ENCODE measurements around the gene BCR. TPM values are rescaled to one million over a fixed set of nuclear protein-coding genes. Genes with fewer than 3 reads are reported as not detected.

BCR gene
- total and polyA plus RNA-seq, 2 of the 4 experiments (the other 2 are of a cell fraction): 28.9 to 44.6 TPM

- no peak overlapping the region for H4K8ac ChIP-seq (ENCODE audit: low read depth in 2 of 2, low read length in 2 of 2)
- no peak overlapping the region for H2BK5ac ChIP-seq (ENCODE audit: low read depth, low read length, poor library complexity, severe bottlenecking)
- H3K9me3 ChIP-seq (ENCODE audit: control insufficient read depth, insufficient read depth, low read length): no peaks in the 10 kb centered on the region
- H3K4me1 ChIP-seq (ENCODE audit: control insufficient read depth, insufficient read depth, low read length): peaks cover 5% of the 10 kb centered on the region; the same call in 1 of the 2 replicates
- TF ChIP-seq FOS (IDR thresholded peaks at IDR 0.05; ENCODE audit: low read depth, low read length) (no peak), MAFK (IDR thresholded peaks at IDR 0.05; ENCODE audit: low read depth, low read length) (no peak), POLR2A (IDR thresholded peaks at IDR 0.05; ENCODE audit: low read depth, low read length) (no peak), MXI1 (IDR thresholded peaks at IDR 0.05; ENCODE audit: borderline replicate concordance, low read depth, low read length) (no peak), MAZ (IDR thresholded peaks at IDR 0.05; ENCODE audit: borderline replicate concordance, low read depth, low read length) (no peak), RFX5 (IDR thresholded peaks at IDR 0.05; ENCODE audit: low read depth, low read length) (no peak)
- TF ChIP-seq, protein P1, sequence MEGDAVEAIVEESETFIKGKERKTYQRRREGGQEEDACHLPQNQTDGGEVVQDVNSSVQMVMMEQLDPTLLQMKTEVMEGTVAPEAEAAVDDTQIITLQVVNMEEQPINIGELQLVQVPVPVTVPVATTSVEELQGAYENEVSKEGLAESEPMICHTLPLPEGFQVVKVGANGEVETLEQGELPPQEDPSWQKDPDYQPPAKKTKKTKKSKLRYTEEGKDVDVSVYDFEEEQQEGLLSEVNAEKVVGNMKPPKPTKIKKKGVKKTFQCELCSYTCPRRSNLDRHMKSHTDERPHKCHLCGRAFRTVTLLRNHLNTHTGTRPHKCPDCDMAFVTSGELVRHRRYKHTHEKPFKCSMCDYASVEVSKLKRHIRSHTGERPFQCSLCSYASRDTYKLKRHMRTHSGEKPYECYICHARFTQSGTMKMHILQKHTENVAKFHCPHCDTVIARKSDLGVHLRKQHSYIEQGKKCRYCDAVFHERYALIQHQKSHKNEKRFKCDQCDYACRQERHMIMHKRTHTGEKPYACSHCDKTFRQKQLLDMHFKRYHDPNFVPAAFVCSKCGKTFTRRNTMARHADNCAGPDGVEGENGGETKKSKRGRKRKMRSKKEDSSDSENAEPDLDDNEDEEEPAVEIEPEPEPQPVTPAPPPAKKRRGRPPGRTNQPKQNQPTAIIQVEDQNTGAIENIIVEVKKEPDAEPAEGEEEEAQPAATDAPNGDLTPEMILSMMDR (conservative IDR thresholded peaks at IDR 0.05; ENCODE audit: low read depth, low read length): no peak
- peaks cover 0 to 11% of the 10 kb centered on the region in 2 experiments; a peak in 1 of 4 replicates for H3K79me1 ChIP-seq (ENCODE audit: low read depth in 1 of 2, low read length in 2 of 2)
- no peak overlapping the region for H3K18ac ChIP-seq (ENCODE audit: low read depth, low read length)
- CTCF ChIA-PET: no interaction called here
- no peak overlapping the region for H2AK9ac ChIP-seq (replicated peaks; ENCODE audit: low read depth, low read length, poor library complexity)
- peaks cover 21% of the 10 kb centered on the region for H4K20me1 ChIP-seq (ENCODE audit: insufficient read depth, low read length)
- H2BK120ac ChIP-seq (ENCODE audit: low read depth, low read length): no peak overlapping the region
- H3K27me3 ChIP-seq (ENCODE audit: control insufficient read depth, insufficient read depth, low read length): no peaks in the 10 kb centered on the region
- H3K9me1 ChIP-seq (ENCODE audit: insufficient read depth, low read length): peaks cover 17% of the 10 kb centered on the region; the same call in 1 of the 2 replicates
- no peak overlapping the region for H3K4ac ChIP-seq (ENCODE audit: low read depth, low read length)
- 84% methylated on average over 4 of the region's 13 CpGs; no CpG with 5 or more reads in 1 of the 2 experiments for WGBS, 2 experiments (ENCODE audit: extremely low coverage in 2 of 2, insufficient read length in 1 of 2)
- peaks cover 44% of the 10 kb centered on the region for H3K36me3 ChIP-seq (ENCODE audit: control insufficient read depth, insufficient read depth, low read length)
- H3K4me2 ChIP-seq (ENCODE audit: low read depth, low read length): no peak overlapping the region
- H4K91ac ChIP-seq (ENCODE audit: insufficient read depth, low read depth, low read length): no peak overlapping the region
- H2AK5ac ChIP-seq (ENCODE audit: low read depth, low read length): no peak overlapping the region
- no peak for ATAC-seq (ENCODE audit: low read depth)
- H3K14ac ChIP-seq (replicated peaks; ENCODE audit: low read depth, low read length): no peak overlapping the region
- no peak overlapping the region for H2BK20ac ChIP-seq (ENCODE audit: low read depth, low read length)
- no peak for DNase-seq
- H3K4me3 ChIP-seq (ENCODE audit: insufficient read depth, low read depth, low read length): no peak overlapping the region
- no peak overlapping the region for H4K5ac ChIP-seq (ENCODE audit: low read depth, low read length)
- H2BK15ac ChIP-seq (ENCODE audit: low read depth, low read length): no peak overlapping the region
- H2AFZ ChIP-seq (replicated peaks; ENCODE audit: low read length, poor library complexity): no peak overlapping the region
- no peak overlapping the region for H3K23ac ChIP-seq (ENCODE audit: low read depth, low read length)
- no peak overlapping the region for H3K27ac ChIP-seq (ENCODE audit: insufficient read depth, low read length)
- no peak overlapping the region for H3K56ac ChIP-seq (ENCODE audit: extremely low read depth, insufficient read depth, low read length)
- dilution Hi-C loops (cut with HindIII; ENCODE audit: low sequenced_read_pairs, unreplicated experiment) (no loop called here), in situ Hi-C loops (cut with MboI; ENCODE audit: low sequenced_read_pairs) (no loop called here), intact Hi-C loops (cut with micrococcal nuclease) (no loop called here)
- no TSS peak for BruUV-seq (replicated peaks)
- POLR2A ChIA-PET (ENCODE audit: unreplicated experiment): no interaction called here
- H3K9ac ChIP-seq (ENCODE audit: low read depth, low read length): no peak overlapping the region
Measured at GRCh38 chr22:23259916-23260644, 79.8 kb downstream of the BCR start.

All from IMR-90 (cell line).